ENCODE measurements around the gene CDC45.

CDC45 gene

GRCh38 chr22:19480173-19480568, 451 bp downstream of the CDC45 start (continued):
- TF ChIP-seq PRDM2 (tag by site-specific recombination; IDR thresholded peaks at IDR 0.05; ENCODE audit: borderline replicate concordance): peak; percentile 98
- TF ChIP-seq EGR2 (tag by site-specific recombination; IDR thresholded peaks at IDR 0.05; ENCODE audit: low read depth): no peak
- no peak for TF ChIP-seq BCL6B (tag by site-specific recombination; IDR thresholded peaks at IDR 0.05)
- 0 out of 2 replicates have a peak, but pooled peaks have one; percentile 20 for TF ChIP-seq GLIS1 (tag by site-specific recombination; IDR thresholded peaks at IDR 0.05)
- 0 out of 2 replicates have a peak, but pooled peaks have one; percentile 7 for TF ChIP-seq WT1 (tag by site-specific recombination; IDR thresholded peaks at IDR 0.05)
- peak; percentile 76; the same call in 1 of the 2 replicates for TF ChIP-seq ZFP37 (tag by site-specific recombination; IDR thresholded peaks at IDR 0.05)
- 0 out of 2 replicates have a peak, but pooled peaks have one; percentile 22 for TF ChIP-seq KLF1 (tag by site-specific recombination; IDR thresholded peaks at IDR 0.05)
- peak; percentile 21; the same call in 1 of the 2 replicates for TF ChIP-seq ZFHX2 (tag by site-specific recombination; conservative IDR thresholded peaks at IDR 0.05)
- TF ChIP-seq ZSCAN23 (tag by site-specific recombination; IDR thresholded peaks at IDR 0.05): 0 out of 2 replicates have a peak, but pooled peaks have one; percentile 3
- no peak for TF ChIP-seq KLF16 (tag by site-specific recombination; IDR thresholded peaks at IDR 0.05)

GRCh38 chr22:19480789-19481188, 1.1 kb downstream of the CDC45 start:
- Histone ChIP-seq H3K27ac (ENCODE audit: extremely low read depth, low read depth, low read length) (no peak overlapping the region), H3K36me3 (ENCODE audit: control insufficient read depth in 2 of 2, insufficient read depth in 1 of 2, low read length in 2 of 2) (peaks cover 18 to 49% of the 10 kb centered on the region in 2 experiments), H3K9me3 (ENCODE audit: control insufficient read depth, insufficient read depth, low read depth, low read length) (no peaks in the 10 kb centered on the region), H3K4me1 (ENCODE audit: control insufficient read depth, insufficient read depth, low read length) (no peaks in the 10 kb centered on the region), H3K4me3 (ENCODE audit: low read depth, low read length) (peak overlapping the region; percentile 92)
- CTCF ChIA-PET: interaction anchor here (0.6 to 4.6 kb wide), 3 partner anchors 30 to 163 kb away, joined by 3 to 31 read pairs (median 3); no protein-coding TSS in a partner anchor
- TF ChIP-seq ZNF585B (tag by site-specific recombination; IDR thresholded peaks at IDR 0.05) (no peak), ZNF639 (tag by site-specific recombination; IDR thresholded peaks at IDR 0.05) (no peak), HOXD13 (CRISPR knock-in tag; IDR thresholded peaks at IDR 0.05; ENCODE audit: borderline replicate concordance) (no peak), ZNF16 (tag by site-specific recombination; IDR thresholded peaks at IDR 0.05; ENCODE audit: low read depth) (no peak), ZNF266 (tag by site-specific recombination; IDR thresholded peaks at IDR 0.05; ENCODE audit: low read depth) (no peak), ZNF530 (tag by site-specific recombination; IDR thresholded peaks at IDR 0.05; ENCODE audit: low read depth) (no peak), ZBTB21 (tag by site-specific recombination; IDR thresholded peaks at IDR 0.05) (no peak), ZBTB17 (tag by site-specific recombination; IDR thresholded peaks at IDR 0.05) (no peak), ZNF792 (tag by site-specific recombination; IDR thresholded peaks at IDR 0.05) (no peak), BCL11A (tag by site-specific recombination; IDR thresholded peaks at IDR 0.05; ENCODE audit: low read depth) (no peak), ZNF645 (tag by site-specific recombination; IDR thresholded peaks at IDR 0.05) (no peak), SCRT1 (tag by site-specific recombination; IDR thresholded peaks at IDR 0.05; ENCODE audit: borderline replicate concordance) (no peak), MYNN (tag by site-specific recombination; IDR thresholded peaks at IDR 0.05; ENCODE audit: borderline replicate concordance) (no peak), HOXC10 (CRISPR knock-in tag; IDR thresholded peaks at IDR 0.05) (no peak), ZNF350 (tag by site-specific recombination; IDR thresholded peaks at IDR 0.05) (no peak)
- POLR2A ChIA-PET: interaction anchor here (1.6 to 3.4 kb wide), 4 partner anchors 33 to 363 kb away, joined by 4 to 20 read pairs (median 8); partner anchors contain the start of genes C22orf39, CLTCL1 and SLC25A1

All from HEK293 (cell line).